GM21723 (cell line): ENCODE results near the gene EIF6.

Experiments
- ATAC-seq: cut with Tn5 transposase; IDR thresholded peaks from one replicate; pipeline ENCODE4 v1.9.1; 2021; ENCODE audit warnings: mild to moderate bottlenecking, moderate library complexity; ENCODE audit not compliant: unreplicated experiment

Gene EIF6

DNA sequence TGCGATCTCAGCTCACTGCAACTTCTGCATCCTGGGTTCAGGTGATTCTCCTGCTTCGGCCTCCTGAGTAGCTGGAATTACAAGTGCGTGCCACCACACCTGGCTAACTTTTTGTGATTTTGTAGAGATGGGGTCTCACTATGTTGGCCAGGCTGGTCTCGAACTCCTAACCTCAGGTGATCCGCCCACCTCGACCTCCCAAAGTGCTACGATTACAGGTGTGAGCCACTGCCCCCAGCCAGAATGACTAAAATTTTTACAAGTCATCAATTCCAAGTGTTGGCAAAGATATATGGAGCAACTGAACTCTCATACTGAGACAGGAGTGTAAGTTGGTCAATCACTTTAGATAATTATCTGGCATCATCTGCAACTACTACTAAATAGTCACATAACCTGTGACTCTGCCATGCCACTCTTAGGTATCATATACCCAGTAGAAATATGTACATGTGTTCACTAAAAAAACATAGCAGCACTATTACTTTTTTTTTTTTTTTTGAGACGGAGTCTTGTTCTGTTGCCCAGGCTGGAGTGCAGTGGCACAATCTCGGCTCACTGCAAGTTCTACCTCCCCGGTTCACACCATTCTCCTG is 3.0 kb downstream of the EIF6 start:
- ATAC-seq: no peak

DNA sequence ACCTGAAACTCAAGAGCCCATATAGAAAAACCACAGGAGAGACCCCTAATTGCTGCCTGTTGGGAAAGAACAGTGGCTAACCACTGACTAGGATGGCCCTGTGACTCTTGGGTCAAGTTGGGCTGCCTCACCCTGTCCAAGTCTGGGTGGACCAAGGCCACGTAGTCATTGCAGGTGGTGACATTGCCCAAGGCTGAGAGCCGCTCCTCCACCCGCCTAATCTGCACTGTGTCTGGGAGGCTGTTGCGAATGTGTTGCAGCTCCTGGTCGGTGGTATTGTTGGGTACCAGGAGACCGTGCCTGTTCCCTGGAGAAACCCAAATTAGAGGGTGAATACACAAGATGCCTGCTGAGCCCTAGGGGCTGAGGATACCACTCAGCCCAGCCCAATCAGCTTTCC is 4.0 kb downstream of the EIF6 start:
- ATAC-seq: no peak

DNA sequence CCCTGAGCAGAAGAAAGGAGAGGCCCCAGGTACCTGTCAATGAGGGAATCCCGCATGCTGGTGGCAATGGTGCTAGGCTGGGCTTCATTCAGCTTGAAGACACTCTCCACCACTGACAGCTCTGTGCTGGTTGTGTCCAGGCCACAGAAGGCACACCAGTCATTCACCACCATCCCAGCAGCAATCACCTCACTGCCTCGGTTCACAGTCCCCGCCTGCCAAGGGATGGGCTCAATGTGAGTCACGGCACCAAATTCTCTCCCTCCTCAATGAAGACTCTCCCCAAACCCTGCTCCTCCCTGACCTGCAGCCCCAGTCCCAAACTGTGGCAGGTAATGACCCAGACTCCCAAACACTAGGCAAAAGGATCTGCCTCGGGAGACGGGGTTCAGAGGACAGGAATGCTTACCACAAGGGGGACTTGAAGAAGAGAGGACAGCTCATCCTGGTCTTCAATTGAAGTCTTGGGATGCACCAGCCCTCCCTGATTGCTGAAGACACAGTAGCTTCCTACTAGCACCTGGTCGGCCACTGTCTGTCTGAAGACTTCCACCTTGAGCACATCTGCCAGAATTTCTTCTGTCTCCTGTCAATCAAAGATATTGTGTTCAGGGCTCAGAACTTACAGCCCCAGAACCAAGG is 4.9 kb downstream of the EIF6 start:
- ATAC-seq: no peak

DNA sequence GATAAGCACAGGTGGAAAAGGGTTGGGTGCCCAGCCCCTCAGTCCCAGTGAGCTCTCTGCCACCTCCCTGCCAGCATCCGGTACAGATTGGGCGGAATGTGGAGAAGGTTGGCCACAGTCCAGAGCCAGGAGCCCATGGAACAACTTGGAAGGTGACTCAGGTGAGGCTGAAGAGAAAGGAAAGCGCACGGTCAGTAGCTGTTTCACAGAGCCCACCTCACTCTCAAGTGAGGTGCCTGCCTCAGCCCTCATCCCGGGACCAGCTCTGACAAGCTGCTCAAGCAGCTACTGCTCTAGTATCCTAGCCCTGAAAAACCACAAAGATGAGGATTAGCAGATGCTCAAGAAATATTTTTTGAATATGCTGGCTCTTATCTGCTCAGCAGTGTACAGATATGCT is 5.5 kb downstream of the EIF6 start:
- ATAC-seq: no peak

DNA sequence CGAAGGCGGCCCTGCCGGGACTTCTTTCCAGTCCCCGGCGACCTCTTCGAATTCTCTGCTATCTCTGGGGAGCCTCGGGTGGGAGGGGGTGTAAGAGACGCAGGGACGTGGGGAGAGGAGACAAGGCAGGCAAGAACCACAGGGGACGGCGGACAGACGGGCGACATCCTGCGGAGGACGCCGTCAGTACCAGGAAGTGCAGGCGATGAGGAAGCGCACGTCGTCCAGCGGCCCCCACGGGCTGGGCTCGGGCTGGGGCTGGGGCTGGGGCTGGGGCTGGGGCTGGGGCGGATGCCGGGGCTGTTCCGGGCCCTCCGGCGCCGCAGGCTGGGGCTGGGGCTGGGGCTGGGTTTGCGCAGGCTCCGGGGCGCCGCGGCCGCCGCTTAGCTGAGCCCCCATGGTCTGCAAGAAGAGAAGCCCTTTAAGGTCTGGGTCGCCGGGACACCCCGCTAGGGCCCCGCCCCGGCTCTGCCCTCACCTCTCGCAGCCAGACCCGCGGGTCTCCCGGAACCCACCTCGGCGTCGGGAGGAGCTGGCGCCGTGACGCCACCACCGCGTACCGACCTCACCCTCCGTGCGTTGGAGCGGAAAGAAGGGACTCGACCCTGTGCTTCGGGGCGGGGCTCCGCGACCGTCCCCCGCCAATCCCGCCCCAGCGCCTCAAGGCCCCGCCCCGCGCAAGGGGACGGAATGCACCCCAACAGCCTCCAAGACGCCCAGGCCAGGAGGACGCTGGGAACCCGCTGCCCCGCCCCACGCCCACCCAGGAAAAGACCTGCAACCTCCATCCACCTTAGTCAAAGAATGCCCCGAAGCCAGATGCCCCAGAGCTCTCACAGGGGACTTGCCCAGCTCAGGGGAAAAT is 6.8 kb downstream of the EIF6 start, which contains the start of gene MMP24OS:
Gene MMP24OS, minus strand, starts transcription at position 592 of the 865 bp plus-strand sequence. Its CDS starts 193 bp downstream, at position 399.
- peak; percentile 79 for ATAC-seq

DNA sequence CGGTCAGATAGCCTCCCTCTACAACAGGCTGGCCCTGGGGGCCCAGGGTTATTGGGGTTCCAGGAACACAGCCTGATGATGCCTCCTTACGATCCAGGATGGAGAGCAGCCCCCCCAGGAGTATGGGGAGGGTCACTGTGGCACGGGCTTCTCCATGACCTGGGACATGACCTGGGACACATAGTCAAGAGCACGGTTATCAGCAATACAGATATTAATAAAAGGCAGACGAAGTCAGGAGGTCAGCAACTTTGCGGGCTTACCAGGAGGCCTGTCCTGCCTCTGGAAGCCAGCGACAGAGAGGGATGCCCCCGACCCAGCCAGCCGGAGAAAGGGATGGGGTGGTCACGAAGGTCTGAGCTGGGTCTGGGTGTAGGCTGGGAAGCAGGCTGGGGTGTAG is 7.4 kb downstream of the EIF6 start:
- ATAC-seq: no peak

DNA sequence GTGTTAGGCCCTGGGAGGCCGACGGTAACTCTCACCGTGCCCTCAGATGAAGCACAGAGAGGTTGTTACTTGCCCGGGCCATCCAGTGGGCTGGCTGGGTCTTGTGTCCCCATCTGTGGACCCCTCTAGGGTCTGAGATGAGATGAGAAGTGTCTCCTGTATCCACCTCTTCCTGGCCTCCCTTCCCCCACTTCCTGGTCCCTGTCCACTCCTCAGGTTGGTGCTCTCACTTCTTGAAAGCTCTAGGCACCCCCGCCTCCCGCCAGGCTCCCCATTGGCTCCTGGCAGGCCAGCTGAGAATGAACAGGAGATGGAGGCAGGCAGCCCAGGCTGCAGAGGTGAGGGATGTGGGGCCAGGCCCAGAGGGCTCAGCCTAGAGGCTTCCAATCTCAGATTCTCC is 8.2 kb downstream of the EIF6 start:
- no peak for ATAC-seq

DNA sequence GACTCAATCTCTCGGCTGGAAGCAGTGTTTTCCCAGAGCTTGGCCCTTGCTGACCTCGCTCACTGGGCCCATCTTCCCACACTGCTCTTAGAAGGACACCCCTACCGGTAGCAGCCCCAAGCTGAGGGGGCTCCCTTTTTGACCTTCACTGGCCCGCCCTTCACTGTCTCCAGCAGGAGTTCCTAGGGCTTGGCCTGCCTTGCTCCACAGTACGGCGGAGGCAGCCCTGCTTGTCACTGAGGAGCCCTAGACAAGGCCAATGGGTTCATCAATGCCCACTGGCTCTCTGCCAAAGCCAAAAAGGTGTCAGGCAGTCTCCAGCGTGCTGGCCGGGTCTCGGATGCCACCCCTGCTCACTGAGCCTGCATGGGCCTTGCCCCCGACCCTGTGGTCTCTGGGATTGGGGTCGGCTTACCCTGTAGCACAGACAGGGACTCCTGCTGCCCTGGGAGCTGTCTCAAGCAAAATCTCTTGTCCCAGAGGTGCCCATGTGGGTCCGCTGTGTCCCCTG is 8.8 kb downstream of the EIF6 start:
- no peak for ATAC-seq

DNA sequence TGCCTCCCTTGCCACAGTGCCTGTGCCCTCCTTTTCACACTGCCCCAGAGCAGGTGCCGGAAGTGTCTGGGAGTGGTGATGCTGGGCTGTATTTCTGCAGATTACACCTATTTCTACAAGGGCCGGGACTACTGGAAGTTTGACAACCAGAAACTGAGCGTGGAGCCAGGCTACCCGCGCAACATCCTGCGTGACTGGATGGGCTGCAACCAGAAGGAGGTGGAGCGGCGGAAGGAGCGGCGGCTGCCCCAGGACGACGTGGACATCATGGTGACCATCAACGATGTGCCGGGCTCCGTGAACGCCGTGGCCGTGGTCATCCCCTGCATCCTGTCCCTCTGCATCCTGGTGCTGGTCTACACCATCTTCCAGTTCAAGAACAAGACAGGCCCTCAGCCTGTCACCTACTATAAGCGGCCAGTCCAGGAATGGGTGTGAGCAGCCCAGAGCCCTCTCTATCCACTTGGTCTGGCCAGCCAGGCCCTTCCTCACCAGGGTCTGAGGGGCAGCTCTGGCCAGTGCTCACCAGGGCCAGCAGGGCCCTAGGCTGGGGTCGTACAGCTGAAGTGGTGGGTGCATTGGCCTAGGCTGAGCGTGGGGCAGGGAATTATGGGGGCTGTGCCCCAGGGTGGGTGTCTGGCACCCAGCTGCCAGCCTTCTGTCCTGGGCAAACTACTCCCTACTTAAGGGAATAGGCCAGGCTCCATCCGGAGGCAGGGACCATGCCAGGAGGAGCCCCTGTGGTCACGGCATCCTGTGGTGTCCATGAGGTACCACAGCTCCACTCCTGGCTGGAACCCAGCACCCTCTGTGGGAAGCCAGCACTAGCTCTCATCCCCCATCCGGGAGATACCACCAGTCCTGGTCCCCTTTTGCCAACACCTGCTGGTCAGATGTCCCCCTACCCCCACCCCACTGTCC is 10.1 kb downstream of the EIF6 start:
- no peak for ATAC-seq

DNA sequence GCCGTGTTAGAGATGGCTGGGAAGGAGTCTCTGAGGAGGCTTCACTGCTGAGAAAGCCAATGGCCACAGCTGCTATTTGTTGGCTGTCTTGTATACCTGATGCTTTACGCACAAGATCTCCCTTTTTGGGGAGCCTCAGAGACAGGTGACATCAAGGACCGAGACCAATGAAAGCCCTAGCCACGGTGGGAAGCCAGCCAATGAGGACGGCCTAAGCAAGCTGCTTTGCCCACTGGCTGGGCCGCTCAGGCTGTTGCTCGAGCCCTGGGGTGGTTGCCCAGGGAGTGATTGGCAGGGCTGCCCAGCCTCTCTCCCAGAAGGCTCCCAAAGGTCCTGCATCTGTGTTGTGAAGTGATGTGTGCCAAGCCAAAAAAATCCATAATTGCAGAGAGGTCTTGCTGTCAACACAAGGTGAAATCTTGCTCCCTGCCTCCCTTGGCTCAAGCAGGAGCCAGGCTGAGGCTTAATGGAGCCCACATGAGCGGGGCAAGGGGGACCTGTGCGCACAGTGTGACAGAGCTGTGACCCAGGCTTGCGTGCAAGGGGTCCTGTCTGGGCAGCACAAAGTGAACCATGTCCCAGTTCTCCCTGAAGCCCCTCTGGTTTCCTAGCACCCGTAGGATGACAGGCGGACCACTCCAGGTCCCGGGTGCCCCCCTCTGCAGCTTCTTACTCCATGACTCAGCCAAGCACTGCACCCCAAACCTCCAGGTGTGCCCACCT is 11.0 kb downstream of the EIF6 start:
- no peak for ATAC-seq

DNA sequence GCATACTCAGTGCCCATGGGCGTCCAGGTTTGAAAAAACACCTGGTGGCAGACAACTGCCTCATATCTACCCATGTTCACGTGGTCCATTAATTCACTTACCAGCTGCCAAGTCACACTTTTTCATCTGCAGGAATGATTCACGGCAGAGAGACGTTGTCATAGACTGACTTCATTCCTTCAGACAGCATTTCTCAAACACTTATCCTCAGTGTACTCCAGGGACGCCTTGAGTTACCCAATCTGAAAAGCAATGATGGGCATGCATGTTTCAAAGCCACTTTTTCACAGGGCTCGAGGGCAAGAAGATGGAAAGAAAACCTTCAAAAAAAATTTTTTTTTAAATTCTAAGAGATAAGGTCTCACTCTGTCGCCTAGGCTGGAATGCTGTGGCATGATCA is 12.7 kb downstream of the EIF6 start:
- ATAC-seq: no peak

DNA sequence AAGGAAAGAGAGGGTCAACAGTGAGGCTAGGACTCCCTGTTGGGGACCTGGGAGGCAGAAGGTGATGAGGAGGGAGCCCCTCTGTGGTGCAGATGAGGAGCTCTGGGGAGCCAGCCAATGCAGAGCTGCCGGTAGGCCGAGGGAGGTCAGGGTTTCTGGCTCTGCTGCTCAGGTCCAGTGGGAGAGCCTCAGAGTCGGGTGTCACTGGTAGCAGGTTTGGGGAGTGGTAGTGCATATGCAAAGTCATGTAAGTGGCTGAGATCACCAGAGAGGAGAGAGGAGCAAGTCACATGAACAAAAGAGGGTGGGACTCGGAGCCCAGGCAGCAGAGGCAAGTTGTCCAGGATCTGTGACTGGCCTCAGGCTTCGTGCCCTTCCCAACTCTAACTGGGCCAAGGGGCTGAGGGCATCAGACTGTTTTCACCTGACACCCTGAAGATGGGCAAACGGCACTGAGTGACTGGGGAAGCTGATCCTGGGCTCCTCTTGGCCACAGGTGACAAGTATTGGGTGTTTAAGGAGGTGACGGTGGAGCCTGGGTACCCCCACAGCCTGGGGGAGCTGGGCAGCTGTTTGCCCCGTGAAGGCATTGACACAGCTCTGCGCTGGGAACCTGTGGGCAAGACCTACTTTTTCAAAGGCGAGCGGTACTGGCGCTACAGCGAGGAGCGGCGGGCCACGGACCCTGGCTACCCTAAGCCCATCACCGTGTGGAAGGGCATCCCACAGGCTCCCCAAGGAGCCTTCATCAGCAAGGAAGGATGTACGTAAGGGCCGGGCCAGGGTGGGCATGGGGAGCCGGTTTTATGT is 13.3 kb downstream of the EIF6 start:
- ATAC-seq: no peak

DNA sequence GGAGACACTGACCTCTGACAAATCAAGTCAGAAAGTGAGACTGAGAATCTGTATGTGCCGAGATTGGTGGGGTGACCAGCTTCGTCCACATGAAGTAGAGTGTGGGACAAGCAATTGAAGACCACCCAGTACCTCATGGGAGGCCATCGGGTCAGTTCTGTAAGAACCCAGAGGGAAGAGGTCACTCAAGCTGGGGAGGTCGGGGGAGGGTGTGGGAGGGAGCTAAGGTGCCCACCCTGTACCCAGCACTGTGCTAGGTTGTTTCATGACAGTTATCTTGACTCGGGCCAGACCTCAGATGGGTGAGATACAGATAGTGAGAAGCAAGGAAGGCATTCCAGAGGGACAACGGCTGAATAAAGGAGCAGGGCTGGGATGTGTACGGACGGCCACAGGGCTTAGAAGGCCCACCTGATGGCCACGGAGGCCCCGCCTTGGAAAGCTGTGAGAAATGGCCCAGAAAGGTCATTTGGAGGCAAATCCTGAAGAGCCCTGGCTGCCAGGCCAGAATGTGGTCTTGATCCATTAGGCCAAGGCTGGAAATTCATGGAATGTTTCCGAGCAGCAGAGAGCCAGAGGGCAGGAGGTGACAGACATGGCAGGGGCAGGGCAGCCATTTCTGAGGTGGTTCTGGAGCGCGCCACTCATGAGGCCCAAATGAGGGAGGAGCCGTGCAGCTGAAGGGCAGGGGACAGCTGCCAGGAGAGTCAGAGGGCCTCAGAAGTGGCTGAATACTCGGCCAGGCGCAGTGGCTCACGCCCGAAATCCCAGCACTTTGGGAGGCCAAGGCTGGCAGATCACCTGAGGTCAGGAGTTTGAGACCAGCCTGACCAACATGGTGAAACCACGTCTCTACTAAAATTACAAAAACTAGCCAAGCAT is 14.3 kb downstream of the EIF6 start:
- no peak for ATAC-seq

DNA sequence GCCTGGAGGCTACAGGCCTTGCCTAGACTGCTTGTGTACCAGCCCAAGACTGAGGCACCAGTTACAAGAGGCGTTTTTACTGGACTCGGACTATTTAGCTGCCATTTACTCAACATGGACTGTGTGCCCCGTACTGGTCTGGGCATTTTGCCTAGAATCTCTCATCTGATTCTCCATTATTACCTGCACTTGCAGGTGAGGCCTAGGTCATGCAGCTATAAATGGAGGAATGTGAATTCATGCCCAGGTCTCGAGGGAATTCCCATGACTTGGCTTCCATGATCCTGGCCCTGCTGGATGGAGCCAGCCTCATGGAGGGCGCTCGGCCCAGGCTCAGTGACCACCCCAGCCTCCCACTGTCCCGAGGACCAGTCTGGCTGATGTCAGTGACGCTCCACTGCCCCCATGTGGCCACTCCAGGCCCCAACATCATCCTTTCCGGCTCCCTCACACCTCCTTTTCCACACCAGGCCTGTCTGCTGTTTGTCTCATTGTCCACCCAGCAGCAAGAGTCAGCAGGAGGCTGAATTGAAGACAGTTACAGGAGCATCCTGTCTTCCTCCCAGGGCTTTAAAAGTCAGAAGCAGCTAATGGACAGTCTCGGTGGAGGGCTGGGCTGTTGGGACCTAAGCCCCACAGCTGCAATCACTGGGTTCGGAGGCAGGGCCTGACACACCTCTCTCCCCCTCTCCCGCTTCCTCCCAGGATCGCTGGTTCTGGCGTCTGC is 15.4 kb downstream of the EIF6 start:
- no peak for ATAC-seq

DNA sequence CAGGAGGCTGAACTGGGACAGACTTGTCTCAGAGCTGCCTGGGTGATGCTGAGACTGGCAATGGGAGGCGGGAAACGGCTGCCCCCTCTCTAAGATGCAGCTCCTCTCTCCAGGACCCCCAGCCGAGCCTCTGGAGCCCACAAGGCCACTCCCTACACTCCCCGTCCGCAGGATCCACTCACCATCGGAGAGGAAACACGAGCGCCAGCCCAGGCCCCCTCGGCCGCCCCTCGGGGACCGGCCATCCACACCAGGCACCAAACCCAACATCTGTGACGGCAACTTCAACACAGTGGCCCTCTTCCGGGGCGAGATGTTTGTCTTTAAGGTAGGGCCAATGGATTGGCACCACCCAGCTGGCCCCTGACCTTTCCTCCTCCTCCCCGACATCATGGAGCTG is 17.5 kb downstream of the EIF6 start:
- no peak for ATAC-seq

DNA sequence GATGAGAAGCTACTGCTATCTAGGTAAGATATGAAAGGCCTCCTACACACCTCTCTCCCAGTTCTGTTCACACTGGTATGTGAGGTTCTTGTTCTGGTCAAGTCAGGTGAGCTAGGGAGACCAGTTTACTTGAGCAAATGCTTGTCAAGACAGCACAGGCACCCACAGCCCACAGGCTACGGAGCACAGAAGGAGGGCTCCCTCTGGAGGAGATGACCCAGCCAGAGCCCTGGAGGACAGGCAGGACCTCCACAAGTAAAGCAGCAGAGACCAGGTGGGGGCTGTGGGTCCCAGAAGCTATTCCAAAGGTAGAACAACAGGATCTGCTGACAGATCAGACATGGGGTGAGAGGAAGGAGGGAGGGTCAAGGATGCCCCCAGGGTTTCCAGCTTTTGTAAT is 19.8 kb downstream of the EIF6 start:
- ATAC-seq: no peak

DNA sequence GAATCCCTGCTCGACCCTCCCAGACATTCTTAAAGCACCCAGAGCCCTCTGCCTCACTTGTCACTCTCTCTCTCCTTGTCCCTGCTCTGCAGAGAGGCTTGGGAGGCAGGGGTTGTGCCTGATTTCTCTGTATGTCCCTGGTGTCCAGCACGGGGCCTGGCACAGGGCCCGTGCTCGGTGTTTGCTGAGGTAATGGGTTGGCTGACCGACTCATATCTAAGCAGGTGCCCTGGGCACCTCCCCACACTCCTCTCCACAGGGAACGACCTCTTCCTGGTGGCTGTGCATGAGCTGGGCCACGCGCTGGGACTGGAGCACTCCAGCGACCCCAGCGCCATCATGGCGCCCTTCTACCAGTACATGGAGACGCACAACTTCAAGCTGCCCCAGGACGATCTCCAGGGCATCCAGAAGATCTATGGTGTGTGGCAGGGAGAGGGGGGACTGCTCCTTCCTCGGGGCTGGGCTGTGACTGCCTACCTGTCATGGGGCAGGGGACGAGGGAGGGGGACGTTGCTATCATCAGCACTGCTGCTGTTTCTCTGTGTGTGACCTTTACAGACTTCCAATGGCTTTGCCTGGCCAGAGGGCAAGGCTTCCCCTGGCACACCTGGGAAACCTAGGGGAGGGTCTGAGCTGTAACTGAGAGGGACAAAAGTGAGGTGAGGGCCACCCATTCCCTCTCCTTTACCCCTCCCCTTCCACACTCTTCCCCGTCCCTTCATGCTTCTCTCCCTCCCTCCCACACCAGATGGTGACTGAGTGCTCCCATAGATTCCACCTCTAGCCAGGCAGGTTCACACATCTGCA is 20.8 kb downstream of the EIF6 start:
- no peak for ATAC-seq
